H1 (cell line): ENCODE results near the gene PRKCD. TPM values are rescaled to one million over a fixed set of nuclear protein-coding genes. Genes with fewer than 3 reads are reported as not detected.

ENCODE experiments used
- SUZ12 ChIP-seq: fragments of 200-600 bp; sonication (generic); IDR thresholded peaks from 2 replicates; pipeline ENCODE4 v1.6.1; 2012; ENCODE audit warnings: mild to moderate bottlenecking, inconsistent platforms, low read length, moderate library complexity, mixed read lengths
- polyA plus RNA-seq, 7 experiments: library from polyadenylated mRNA; depleted of rRNA in 3 of 7; stranded (reverse) in 5 of 7; unstranded in 2 of 7; fragments of >200 nt in 5 of 7; fragments of 200-250 nt in 2 of 7; gene quantifications; 1 replicate in 5 of 7; 2 replicates in 1 of 7; 4 replicates in 1 of 7; pipeline versions ENCODE4 v1.2.1 to v1.2.3, GENCODE V29; 2011 to 2013; ENCODE audit warnings: missing spikeins in 2 of 7, mixed read lengths in 2 of 7
- total RNA-seq: library from RNA; stranded (reverse); fragmentation: NEBNext Ultra II Directional; extraction: Animal tissue kit (Norgen Biotek cat#: 25700); gene quantifications from 2 replicates; pipeline ENCODE4 v1.2.1, GENCODE V29; 2021
- TF ChIP-seq, protein P1 (sequence below), 3 experiments: IDR thresholded peaks; 1 replicate in 2 of 3; 2 replicates in 1 of 3; pipeline versions ENCODE4 v1.5.1 to v1.6.1; 2011; ENCODE audit warnings: low read length in 3 of 3, mild to moderate bottlenecking in 3 of 3, inconsistent platforms in 2 of 3, low read depth in 1 of 3, moderate library complexity in 1 of 3; ENCODE audit not compliant: insufficient read depth in 1 of 3; ENCODE audit errors: control extremely low read depth in 1 of 3
- TF ChIP-seq, protein P2 (sequence below): fragments of 300-600 bp; sonication (generic); IDR thresholded peaks from 2 replicates; pipeline ENCODE4 v1.7.1; 2012; ENCODE audit warnings: low read length, moderate library complexity, mild to moderate bottlenecking, inconsistent platforms; ENCODE audit not compliant: insufficient replicate concordance

Gene PRKCD
- total and polyA plus RNA-seq, 2 of the 8 experiments (the other 6 are each of a cell fraction or from before 2014, with no cell fraction given) = 22.6 to 23.9 TPM

DNA sequence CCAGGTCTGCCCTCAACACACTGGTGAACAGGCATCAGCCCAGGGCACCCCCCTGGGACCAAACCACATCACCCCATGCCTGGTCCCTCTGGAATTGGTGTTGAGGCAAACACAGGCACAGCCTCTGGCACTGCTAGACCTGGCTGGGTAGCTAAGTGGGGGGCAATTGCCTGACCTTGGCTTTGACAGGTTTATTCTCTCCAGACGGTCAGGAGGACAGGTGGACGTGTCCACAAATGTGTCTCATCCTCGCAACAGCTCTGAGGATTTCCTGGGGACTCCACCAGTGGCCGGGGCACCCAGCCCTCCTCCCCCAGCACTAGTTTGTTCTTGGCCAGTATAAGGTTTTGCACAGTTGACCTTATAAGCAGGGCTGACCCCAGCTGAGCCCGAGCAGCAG, 63.5 kb downstream of the PRKCD start (continued):
- no peak for TF ChIP-seq SUZ12
- TF ChIP-seq, protein P1, sequence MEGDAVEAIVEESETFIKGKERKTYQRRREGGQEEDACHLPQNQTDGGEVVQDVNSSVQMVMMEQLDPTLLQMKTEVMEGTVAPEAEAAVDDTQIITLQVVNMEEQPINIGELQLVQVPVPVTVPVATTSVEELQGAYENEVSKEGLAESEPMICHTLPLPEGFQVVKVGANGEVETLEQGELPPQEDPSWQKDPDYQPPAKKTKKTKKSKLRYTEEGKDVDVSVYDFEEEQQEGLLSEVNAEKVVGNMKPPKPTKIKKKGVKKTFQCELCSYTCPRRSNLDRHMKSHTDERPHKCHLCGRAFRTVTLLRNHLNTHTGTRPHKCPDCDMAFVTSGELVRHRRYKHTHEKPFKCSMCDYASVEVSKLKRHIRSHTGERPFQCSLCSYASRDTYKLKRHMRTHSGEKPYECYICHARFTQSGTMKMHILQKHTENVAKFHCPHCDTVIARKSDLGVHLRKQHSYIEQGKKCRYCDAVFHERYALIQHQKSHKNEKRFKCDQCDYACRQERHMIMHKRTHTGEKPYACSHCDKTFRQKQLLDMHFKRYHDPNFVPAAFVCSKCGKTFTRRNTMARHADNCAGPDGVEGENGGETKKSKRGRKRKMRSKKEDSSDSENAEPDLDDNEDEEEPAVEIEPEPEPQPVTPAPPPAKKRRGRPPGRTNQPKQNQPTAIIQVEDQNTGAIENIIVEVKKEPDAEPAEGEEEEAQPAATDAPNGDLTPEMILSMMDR (IDR thresholded peaks at IDR 0.05; ENCODE audit: control extremely low read depth in 1 of 3, insufficient read depth in 1 of 3, low read depth in 1 of 3, low read length in 3 of 3) = no peak
- TF ChIP-seq, protein P2, sequence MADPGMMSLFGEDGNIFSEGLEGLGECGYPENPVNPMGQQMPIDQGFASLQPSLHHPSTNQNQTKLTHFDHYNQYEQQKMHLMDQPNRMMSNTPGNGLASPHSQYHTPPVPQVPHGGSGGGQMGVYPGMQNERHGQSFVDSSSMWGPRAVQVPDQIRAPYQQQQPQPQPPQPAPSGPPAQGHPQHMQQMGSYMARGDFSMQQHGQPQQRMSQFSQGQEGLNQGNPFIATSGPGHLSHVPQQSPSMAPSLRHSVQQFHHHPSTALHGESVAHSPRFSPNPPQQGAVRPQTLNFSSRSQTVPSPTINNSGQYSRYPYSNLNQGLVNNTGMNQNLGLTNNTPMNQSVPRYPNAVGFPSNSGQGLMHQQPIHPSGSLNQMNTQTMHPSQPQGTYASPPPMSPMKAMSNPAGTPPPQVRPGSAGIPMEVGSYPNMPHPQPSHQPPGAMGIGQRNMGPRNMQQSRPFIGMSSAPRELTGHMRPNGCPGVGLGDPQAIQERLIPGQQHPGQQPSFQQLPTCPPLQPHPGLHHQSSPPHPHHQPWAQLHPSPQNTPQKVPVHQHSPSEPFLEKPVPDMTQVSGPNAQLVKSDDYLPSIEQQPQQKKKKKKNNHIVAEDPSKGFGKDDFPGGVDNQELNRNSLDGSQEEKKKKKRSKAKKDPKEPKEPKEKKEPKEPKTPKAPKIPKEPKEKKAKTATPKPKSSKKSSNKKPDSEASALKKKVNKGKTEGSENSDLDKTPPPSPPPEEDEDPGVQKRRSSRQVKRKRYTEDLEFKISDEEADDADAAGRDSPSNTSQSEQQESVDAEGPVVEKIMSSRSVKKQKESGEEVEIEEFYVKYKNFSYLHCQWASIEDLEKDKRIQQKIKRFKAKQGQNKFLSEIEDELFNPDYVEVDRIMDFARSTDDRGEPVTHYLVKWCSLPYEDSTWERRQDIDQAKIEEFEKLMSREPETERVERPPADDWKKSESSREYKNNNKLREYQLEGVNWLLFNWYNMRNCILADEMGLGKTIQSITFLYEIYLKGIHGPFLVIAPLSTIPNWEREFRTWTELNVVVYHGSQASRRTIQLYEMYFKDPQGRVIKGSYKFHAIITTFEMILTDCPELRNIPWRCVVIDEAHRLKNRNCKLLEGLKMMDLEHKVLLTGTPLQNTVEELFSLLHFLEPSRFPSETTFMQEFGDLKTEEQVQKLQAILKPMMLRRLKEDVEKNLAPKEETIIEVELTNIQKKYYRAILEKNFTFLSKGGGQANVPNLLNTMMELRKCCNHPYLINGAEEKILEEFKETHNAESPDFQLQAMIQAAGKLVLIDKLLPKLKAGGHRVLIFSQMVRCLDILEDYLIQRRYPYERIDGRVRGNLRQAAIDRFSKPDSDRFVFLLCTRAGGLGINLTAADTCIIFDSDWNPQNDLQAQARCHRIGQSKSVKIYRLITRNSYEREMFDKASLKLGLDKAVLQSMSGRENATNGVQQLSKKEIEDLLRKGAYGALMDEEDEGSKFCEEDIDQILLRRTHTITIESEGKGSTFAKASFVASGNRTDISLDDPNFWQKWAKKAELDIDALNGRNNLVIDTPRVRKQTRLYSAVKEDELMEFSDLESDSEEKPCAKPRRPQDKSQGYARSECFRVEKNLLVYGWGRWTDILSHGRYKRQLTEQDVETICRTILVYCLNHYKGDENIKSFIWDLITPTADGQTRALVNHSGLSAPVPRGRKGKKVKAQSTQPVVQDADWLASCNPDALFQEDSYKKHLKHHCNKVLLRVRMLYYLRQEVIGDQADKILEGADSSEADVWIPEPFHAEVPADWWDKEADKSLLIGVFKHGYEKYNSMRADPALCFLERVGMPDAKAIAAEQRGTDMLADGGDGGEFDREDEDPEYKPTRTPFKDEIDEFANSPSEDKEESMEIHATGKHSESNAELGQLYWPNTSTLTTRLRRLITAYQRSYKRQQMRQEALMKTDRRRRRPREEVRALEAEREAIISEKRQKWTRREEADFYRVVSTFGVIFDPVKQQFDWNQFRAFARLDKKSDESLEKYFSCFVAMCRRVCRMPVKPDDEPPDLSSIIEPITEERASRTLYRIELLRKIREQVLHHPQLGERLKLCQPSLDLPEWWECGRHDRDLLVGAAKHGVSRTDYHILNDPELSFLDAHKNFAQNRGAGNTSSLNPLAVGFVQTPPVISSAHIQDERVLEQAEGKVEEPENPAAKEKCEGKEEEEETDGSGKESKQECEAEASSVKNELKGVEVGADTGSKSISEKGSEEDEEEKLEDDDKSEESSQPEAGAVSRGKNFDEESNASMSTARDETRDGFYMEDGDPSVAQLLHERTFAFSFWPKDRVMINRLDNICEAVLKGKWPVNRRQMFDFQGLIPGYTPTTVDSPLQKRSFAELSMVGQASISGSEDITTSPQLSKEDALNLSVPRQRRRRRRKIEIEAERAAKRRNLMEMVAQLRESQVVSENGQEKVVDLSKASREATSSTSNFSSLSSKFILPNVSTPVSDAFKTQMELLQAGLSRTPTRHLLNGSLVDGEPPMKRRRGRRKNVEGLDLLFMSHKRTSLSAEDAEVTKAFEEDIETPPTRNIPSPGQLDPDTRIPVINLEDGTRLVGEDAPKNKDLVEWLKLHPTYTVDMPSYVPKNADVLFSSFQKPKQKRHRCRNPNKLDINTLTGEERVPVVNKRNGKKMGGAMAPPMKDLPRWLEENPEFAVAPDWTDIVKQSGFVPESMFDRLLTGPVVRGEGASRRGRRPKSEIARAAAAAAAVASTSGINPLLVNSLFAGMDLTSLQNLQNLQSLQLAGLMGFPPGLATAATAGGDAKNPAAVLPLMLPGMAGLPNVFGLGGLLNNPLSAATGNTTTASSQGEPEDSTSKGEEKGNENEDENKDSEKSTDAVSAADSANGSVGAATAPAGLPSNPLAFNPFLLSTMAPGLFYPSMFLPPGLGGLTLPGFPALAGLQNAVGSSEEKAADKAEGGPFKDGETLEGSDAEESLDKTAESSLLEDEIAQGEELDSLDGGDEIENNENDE = no peak
